GM18907 (cell line): ENCODE results near the gene ANKRD13A.
A peak's percentile ranks its signal among the peaks of the same experiment; 100 is the strongest.
"Not testable (repeated sequence)": the region's sequence is repeated elsewhere in the genome, so short reads cannot be mapped to it uniquely, and the experiment has no call there.

Experiments used
- ATAC-seq: cut with Tn5 transposase; IDR thresholded peaks from one replicate; pipeline ENCODE4 v1.9.1; 2021; ENCODE audit warnings: mild to moderate bottlenecking, moderate library complexity; ENCODE audit not compliant: unreplicated experiment

Gene ANKRD13A

GRCh38 chr12:110077800-110078199 is 78.6 kb downstream of the ANKRD13A start:
- no peak for ATAC-seq

DNA sequence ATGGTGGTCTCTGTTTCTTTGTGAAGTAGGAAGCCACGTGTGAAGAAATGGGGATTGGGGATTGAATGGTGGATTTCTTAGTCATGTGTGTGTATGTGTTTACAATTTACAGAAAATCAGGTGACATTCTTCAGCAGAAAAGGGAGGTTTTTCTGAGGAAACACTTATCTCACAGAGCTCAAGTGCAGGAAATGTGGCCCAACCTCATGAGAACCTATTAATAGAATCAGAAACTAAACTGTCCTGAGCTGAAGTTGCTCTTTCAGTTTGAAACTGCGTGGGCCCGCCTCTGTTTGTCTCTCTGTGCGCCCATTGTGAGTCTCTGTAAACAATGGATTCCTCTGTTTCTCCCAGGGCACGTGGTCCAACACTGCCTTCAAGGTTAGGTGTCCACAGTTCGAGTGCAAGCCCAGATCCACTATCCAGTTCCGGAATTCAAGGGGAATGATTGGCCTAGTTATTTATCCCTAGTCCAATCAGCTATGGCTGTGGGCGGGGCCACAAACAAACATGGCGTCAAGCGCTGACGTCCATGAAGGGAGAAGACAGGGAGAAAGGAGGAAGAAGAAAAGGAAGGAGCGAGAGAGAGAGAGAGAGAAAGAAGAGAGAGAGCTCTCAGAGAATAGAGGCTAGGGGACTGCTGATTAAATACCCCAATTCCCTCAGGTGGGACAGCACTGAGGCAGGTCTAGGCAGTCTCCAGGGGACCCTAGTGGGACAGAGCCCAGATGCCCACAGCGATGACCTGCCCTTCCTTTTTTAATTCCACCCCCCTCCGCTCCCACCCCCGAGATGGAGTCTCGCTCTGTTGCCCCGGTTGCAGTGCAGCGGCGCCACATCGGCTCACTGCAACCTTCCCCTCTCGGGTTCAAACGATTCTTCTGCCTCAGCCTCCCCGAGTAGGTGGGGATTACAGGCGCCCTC is 80.5 kb downstream of the ANKRD13A start:
- peak; percentile 79 for ATAC-seq

DNA sequence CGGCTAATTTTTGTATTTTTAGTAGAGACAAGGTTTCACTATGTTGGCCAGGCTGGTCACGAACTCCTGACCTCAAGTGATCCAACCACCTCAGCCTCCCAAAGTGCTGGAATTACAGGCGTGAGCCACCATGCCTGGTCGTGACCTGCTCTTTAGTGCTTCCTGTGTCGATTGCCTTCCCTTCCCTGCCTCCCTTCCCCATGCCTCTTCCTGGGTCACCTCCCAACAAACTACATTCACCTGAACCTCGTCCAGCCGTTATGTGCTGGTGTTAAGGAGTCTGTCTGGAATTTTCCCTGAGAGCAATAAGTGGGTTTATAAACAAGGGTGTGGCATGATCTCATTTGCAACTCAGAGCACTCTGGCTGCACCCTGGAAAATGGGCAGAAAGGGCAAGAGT is 81.2 kb downstream of the ANKRD13A start:
- ATAC-seq: no peak

- no peak for ATAC-seq
These were observed 85.2 kb downstream of the ANKRD13A start for GRCh38 chr12:110084314-110085015.

- not testable (repeated sequence) for ATAC-seq
These were observed 89.0 kb downstream of the ANKRD13A start for GRCh38 chr12:110088216-110088615.

GRCh38 chr12:110088936-110089335 is 89.7 kb downstream of the ANKRD13A start:
- ATAC-seq: no peak
